ENCODE measurements around the gene ARHGEF28. TPM values are rescaled to one million over a fixed set of nuclear protein-coding genes. Genes with fewer than 3 reads are reported as not detected.

The ARHGEF28 gene
- total RNA-seq, 6 experiments from 2014 or later, result 3.0 to 14.9 (median 6.4) TPM

DNA sequence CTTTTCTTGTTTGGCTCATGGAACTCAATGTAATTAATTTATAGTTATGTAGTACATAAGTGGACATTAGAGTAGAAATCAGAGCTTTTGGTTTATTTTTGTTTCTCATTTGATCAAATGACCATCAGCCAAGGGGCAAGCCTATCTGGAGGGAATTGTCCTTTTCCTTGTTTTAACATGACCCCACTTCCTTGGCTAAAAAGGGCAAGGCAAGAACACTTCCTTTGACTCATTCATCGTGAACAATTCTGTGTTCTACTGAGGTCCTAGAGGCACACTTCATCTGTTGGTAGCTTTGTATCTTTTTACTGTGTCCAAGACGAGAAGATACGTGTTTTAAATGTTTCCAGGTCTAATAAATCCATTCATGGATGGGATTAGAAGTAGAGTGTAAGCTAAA, 148.9 kb downstream of the ARHGEF28 start:
- ATAC-seq (peak in 2 of 4 donors; percentile 26 to 37), DNase-seq (no peak)
- H3K4me1 ChIP-seq, result peaks cover 0 to 12% (median 0%) of the 10 kb centered on the region in 4 donors
- H3K27ac ChIP-seq, result no peak overlapping the region
- no peaks in the 10 kb centered on the region for H3K9me3 ChIP-seq
- peaks cover 0 to 10% (median 0%) of the 10 kb centered on the region in 4 donors for H3K36me3 ChIP-seq
- intact Hi-C loops (cut with DNase I), result no loop called here
- WGBS (ENCODE audit: insufficient coverage, low coverage, low lambda C conversion rate, missing lambda C conversion rate), result 63% methylated on average over 3 of the region's 3 CpGs
- no peak overlapping the region for H3K4me3 ChIP-seq
- no peaks in the 10 kb centered on the region for H3K27me3 ChIP-seq
- TF ChIP-seq, protein P1, sequence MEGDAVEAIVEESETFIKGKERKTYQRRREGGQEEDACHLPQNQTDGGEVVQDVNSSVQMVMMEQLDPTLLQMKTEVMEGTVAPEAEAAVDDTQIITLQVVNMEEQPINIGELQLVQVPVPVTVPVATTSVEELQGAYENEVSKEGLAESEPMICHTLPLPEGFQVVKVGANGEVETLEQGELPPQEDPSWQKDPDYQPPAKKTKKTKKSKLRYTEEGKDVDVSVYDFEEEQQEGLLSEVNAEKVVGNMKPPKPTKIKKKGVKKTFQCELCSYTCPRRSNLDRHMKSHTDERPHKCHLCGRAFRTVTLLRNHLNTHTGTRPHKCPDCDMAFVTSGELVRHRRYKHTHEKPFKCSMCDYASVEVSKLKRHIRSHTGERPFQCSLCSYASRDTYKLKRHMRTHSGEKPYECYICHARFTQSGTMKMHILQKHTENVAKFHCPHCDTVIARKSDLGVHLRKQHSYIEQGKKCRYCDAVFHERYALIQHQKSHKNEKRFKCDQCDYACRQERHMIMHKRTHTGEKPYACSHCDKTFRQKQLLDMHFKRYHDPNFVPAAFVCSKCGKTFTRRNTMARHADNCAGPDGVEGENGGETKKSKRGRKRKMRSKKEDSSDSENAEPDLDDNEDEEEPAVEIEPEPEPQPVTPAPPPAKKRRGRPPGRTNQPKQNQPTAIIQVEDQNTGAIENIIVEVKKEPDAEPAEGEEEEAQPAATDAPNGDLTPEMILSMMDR (IDR thresholded peaks at IDR 0.05), result no peak
- TF ChIP-seq POLR2A (IDR thresholded peaks at IDR 0.05), result no peak

DNA sequence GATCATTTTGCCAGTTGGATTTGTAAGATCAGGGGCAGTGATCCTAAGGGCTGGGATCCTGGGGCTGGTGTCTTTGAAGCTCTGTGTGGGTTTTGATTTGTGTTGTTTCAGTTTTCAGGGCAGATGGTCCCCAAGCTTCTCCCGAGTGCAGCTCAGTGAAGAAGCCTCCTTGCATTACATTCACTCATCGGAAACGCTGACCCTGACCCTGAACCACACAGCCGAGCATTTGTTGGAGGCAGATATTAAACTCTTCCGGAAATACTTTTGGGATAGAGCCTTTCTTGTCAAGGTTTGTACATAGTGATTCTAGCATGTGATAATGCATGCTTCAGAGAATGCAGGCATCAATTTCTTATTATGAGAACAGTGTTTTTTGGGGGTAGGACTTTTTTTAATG, 150.4 kb downstream of the ARHGEF28 start:
- Histone ChIP-seq H3K27ac (no peak overlapping the region), H3K36me3 (peaks cover 0 to 18% (median 0%) of the 10 kb centered on the region in 4 donors), H3K4me3 (no peak overlapping the region), H3K9me3 (no peaks in the 10 kb centered on the region), H3K4me1 (no peaks in the 10 kb centered on the region), H3K27me3 (no peaks in the 10 kb centered on the region)
- no peak for TF ChIP-seq POLR2A (IDR thresholded peaks at IDR 0.05)
- TF ChIP-seq, protein P1 (IDR thresholded peaks at IDR 0.05), result no peak
- DNase-seq, result no peak
- intact Hi-C loops (cut with DNase I), result no loop called here
- WGBS (ENCODE audit: insufficient coverage, low coverage, low lambda C conversion rate, missing lambda C conversion rate), result 87% methylated on average over 5 of the region's 5 CpGs
- no peak for ATAC-seq

DNA sequence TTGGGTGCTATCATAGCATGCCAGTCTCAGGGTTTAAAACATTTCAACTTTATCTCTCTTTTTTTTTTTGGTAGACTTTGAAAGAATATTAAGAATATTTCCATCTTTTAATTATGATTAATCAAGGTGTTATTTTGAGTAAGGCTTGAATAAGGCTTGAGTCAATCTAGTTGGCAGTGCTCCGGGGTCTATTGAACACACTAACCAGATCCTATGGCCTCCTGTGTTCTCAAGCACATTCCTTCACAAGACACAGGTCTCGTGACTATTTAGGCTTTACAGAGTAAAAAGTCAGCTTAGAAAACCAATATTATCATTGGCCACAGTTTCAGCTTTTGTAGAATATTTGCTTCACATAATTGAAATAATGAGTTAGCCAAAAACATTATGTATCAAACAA, 151.2 kb downstream of the ARHGEF28 start:
- Histone ChIP-seq H3K27ac (no peak overlapping the region), H3K36me3 (peaks cover 0 to 18% (median 0%) of the 10 kb centered on the region in 4 donors), H3K27me3 (no peaks in the 10 kb centered on the region), H3K9me3 (no peaks in the 10 kb centered on the region), H3K4me1 (no peaks in the 10 kb centered on the region), H3K4me3 (no peak overlapping the region)
- ATAC-seq (no peak), DNase-seq (no peak)
- intact Hi-C loops (cut with DNase I), result no loop called here
- TF ChIP-seq, protein P1 (IDR thresholded peaks at IDR 0.05), result no peak
- TF ChIP-seq POLR2A (IDR thresholded peaks at IDR 0.05), result no peak
- WGBS (ENCODE audit: insufficient coverage, low coverage, low lambda C conversion rate, missing lambda C conversion rate), result 90% methylated on average over 2 of the region's 2 CpGs

DNA sequence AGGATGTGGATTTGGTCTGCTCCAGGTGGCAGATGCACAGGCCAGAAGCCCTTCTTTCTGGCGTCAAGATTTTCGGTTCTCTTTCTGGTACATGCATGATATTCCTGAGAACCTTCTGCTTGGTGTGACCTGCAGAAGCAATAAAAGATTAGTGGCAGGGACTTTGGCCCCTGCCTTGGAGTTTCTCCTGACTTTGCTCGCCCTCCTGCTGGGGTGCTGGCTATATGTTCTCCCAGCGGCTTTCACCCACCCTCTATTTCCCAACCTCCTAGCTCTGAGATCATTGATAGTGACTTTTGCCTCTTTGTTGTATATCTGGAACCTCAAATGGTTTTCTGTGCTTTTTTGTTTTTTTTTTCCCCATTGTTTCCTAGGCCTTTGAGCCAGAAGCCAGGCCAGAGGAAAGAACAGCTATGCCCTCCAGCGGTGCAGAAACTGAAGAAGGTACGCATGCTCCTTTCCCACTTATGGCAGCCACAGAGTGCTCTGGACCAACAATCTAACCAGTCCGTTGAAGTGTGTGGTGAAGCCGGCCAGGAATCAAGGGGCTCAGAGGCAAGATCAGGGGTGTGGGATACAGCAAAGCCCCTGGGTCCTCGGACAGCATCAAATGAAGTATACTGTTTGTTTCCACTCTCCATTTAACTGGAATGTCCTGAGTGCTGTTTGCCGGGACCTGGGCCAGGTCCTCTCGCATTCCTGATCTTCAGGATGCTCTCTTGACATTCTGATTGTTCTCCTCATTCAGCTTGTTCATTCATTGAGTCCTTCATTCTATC, 154.5 kb downstream of the ARHGEF28 start:
- Histone ChIP-seq H3K36me3 (peaks cover 0 to 18% (median 0%) of the 10 kb centered on the region in 4 donors), H3K4me1 (no peaks in the 10 kb centered on the region), H3K27ac (no peak overlapping the region), H3K27me3 (no peaks in the 10 kb centered on the region), H3K9me3 (no peaks in the 10 kb centered on the region), H3K4me3 (no peak overlapping the region)
- DNase-seq, result no peak
- ATAC-seq, result no peak
- intact Hi-C loops (cut with DNase I), result no loop called here
- 92% methylated on average over 10 of the region's 11 CpGs for WGBS (ENCODE audit: insufficient coverage, low coverage, low lambda C conversion rate, missing lambda C conversion rate)
- TF ChIP-seq, protein P1 (IDR thresholded peaks at IDR 0.05), result no peak
- TF ChIP-seq POLR2A (IDR thresholded peaks at IDR 0.05), result no peak

Data from right lobe of liver (tissue), 6 donors.